HepG2 (cell line): ENCODE results near the gene CCR3. TPM values are rescaled to one million over a fixed set of nuclear protein-coding genes. Genes with fewer than 3 reads are reported as not detected.

ENCODE experiments used
- ATAC-seq: fragments of 200-7000 bp; cut with Tn5 transposase; 3 replicates; pipeline ENCODE4 v1.9.1; 2020; ENCODE audit warnings: mild to moderate bottlenecking, moderate library complexity
- BruUV-seq: library from RNA; stranded (reverse); fragments of 400-500 nt; replicated peaks from 2 replicates; lab custom pipeline; 2021; lab: Mats Ljungman, UMichigan
- CTCF ChIA-PET: fragments of 300-600 bp; formaldehyde crosslinking; extraction: SDS; loops from one replicate; lab custom pipeline; 2021; ENCODE audit warnings: low total read pairs, inconsistent platforms, low intra/inter-chr PET ratio; lab: Yijun Ruan, JAX
- POLR2A ChIA-PET: fragments of 350-600 bp; sonication (Branson Sonifier 250); formaldehyde crosslinking; loops from one replicate; lab custom pipeline; 2020; ENCODE audit warnings: antibody characterized with exemption, inconsistent platforms; lab: Yijun Ruan, JAX
- DNase-seq: peaks from one replicate; pipeline ENCODE4 v3.0.0-alpha.2; 2015; ENCODE audit warnings: low spot score
- FAIRE-seq: peaks from 3 replicates; lab custom pipeline; 2011; peaks lifted over from hg19 to GRCh38; lab: Jason Lieb, UNC
- H2AFZ ChIP-seq: one replicate; pipeline ENCODE4 v1.6.1; 2011; ENCODE audit warnings: low read length, inconsistent platforms
- H3K27ac ChIP-seq: fragments of 300-600 bp; 3 replicates; pipeline ENCODE4 v1.8.0; 2011; ENCODE audit warnings: mixed run types, mild to moderate bottlenecking, mixed read lengths, low read length, inconsistent platforms; ENCODE audit not compliant: insufficient read depth; ENCODE audit errors: extremely low read length
- H3K27me3 ChIP-seq, 2 experiments: fragments of 200-600 bp in 1 of 2; 2 replicates in 1 of 2; 3 replicates in 1 of 2; pipeline versions ENCODE4 v1.6.0 to v1.8.0; 2011; ENCODE audit warnings: low read length in 2 of 2, mild to moderate bottlenecking in 2 of 2, moderate library complexity in 2 of 2, inconsistent platforms in 1 of 2; ENCODE audit not compliant: insufficient read depth in 2 of 2, control insufficient read depth in 1 of 2
- H3K36me3 ChIP-seq, 2 experiments: fragments of 200-600 bp in 1 of 2; replicated peaks in 1 of 2; 2 replicates in 1 of 2; 3 replicates in 1 of 2; pipeline versions ENCODE4 v1.5.1 to v1.8.0; 2011; ENCODE audit warnings: low read length in 2 of 2, inconsistent platforms in 1 of 2; ENCODE audit not compliant: insufficient read depth in 2 of 2, control insufficient read depth in 1 of 2
- H3K4me1 ChIP-seq: 2 replicates; pipeline ENCODE4 v1.5.1; 2012; ENCODE audit warnings: low read length, inconsistent platforms; ENCODE audit not compliant: insufficient read depth
- H3K4me2 ChIP-seq: 2 replicates; pipeline ENCODE4 v1.6.0; 2011; ENCODE audit warnings: low read depth, low read length, inconsistent platforms
- H3K4me3 ChIP-seq, 3 experiments: fragments of 200-600 bp in 1 of 3; sonication (generic), shearing (Covaris generic) in 1 of 3; replicated peaks in 1 of 3; 2 replicates each; pipeline ENCODE4 v1.5.1; 2011 to 2016; ENCODE audit warnings: low read length in 3 of 3, inconsistent platforms in 2 of 3, low read depth in 2 of 3, mild to moderate bottlenecking in 2 of 3, control low read depth in 1 of 3, mixed read lengths in 1 of 3; ENCODE audit not compliant: insufficient read depth in 1 of 3
- H3K79me2 ChIP-seq: one replicate; pipeline ENCODE4 v1.6.1; 2011; ENCODE audit warnings: low read length, inconsistent platforms; ENCODE audit not compliant: insufficient read depth
- H3K9ac ChIP-seq: 2 replicates; pipeline ENCODE4 v1.6.0; 2011; ENCODE audit warnings: mild to moderate bottlenecking, low read depth, low read length, inconsistent platforms; ENCODE audit not compliant: insufficient read depth
- H3K9me3 ChIP-seq: 2 replicates; pipeline ENCODE4 v1.5.1; 2012; ENCODE audit warnings: mild to moderate bottlenecking, low read length
- H4K20me1 ChIP-seq: 2 replicates; pipeline ENCODE4 v1.6.0; 2011; ENCODE audit warnings: inconsistent platforms, mild to moderate bottlenecking, low read length, moderate library complexity; ENCODE audit not compliant: insufficient read depth
- ATF7 ChIP-seq, 2 experiments: fragments of 450-650 bp in 1 of 2; sonication (generic) in 1 of 2; formaldehyde crosslinking in 1 of 2; IDR thresholded peaks; 2 replicates each; pipeline versions ENCODE4 v1.4.0 to v1.6.1; 2016 to 2020; ENCODE audit warnings: antibody characterized with exemption in 1 of 2, mild to moderate bottlenecking in 1 of 2, missing genetic modification reagents in 1 of 2
- DZIP1 ChIP-seq: sonication (generic); formaldehyde crosslinking; IDR thresholded peaks from 2 replicates; pipeline ENCODE4 v1.5.0; 2020; ENCODE audit warnings: mild to moderate bottlenecking, missing genetic modification reagents
- ELF4 ChIP-seq: sonication (generic); formaldehyde crosslinking; IDR thresholded peaks from 2 replicates; pipeline ENCODE4 v1.5.0; 2020; ENCODE audit warnings: missing genetic modification reagents, mild to moderate bottlenecking, moderate library complexity, borderline replicate concordance
- FOXP4 ChIP-seq: sonication (generic); formaldehyde crosslinking; IDR thresholded peaks from 2 replicates; pipeline ENCODE4 v1.4.0; 2020; ENCODE audit warnings: missing genetic modification reagents
- GRHL1 ChIP-seq: sonication (generic); formaldehyde crosslinking; conservative IDR thresholded peaks from 2 replicates; pipeline ENCODE4 v1.8.0; 2022; ENCODE audit warnings: missing genetic modification reagents
- HMGA1 ChIP-seq: sonication (generic); formaldehyde crosslinking; conservative IDR thresholded peaks from 2 replicates; pipeline ENCODE4 v1.4.0; 2020; ENCODE audit warnings: missing genetic modification reagents
- KLF11 ChIP-seq: IDR thresholded peaks from 2 replicates; pipeline ENCODE4 v1.6.1; 2016; ENCODE audit warnings: missing compliant biosample characterization
- MED8 ChIP-seq: sonication (generic); formaldehyde crosslinking; IDR thresholded peaks from 2 replicates; pipeline ENCODE4 v1.8.1; 2023; ENCODE audit warnings: mild to moderate bottlenecking, missing genetic modification reagents; ENCODE audit not compliant: insufficient replicate concordance
- PHF20 ChIP-seq: sonication (generic); formaldehyde crosslinking; IDR thresholded peaks from 2 replicates; pipeline ENCODE4 v1.5.0; 2020; ENCODE audit warnings: mild to moderate bottlenecking, missing genetic modification reagents
- THAP11 ChIP-seq: IDR thresholded peaks from 2 replicates; pipeline ENCODE4 v1.6.1; 2016; ENCODE audit warnings: missing biosample characterization, missing genetic modification reagents
- TMF1 ChIP-seq: sonication (generic); formaldehyde crosslinking; IDR thresholded peaks from 2 replicates; pipeline ENCODE4 v1.8.1; 2022; ENCODE audit warnings: low read depth, missing genetic modification reagents
- TSC22D2 ChIP-seq: sonication (generic); formaldehyde crosslinking; IDR thresholded peaks from 2 replicates; pipeline ENCODE4 v1.5.1; 2020; ENCODE audit warnings: missing genetic modification reagents, mild to moderate bottlenecking, borderline replicate concordance
- ZNF597 ChIP-seq: sonication (generic); formaldehyde crosslinking; IDR thresholded peaks from 2 replicates; pipeline ENCODE4 v1.5.0; 2020; ENCODE audit warnings: missing genetic modification reagents
- ZNF773 ChIP-seq: sonication (generic); formaldehyde crosslinking; IDR thresholded peaks from 2 replicates; pipeline ENCODE4 v1.4.0; 2020; ENCODE audit warnings: missing genetic modification reagents, borderline replicate concordance
- WGBS: methylation state at CpG from one replicate; pipeline ENCODE4 v1.1.6; 2017; ENCODE audit warnings: low lambda C conversion rate; 5-methylcytosine and 5-hydroxymethylcytosine counted together
- in situ Hi-C: cut with HindIII; loops from 2 replicates; pipeline ENCODE4 v1.10.0; 2017; ENCODE audit warnings: low pct_unique_long_range_greater_than_20kb; ENCODE audit not compliant: extremely low pct_ligation_motif_present
- intact Hi-C: fragments of 100-400 bp; cut with micrococcal nuclease; formaldehyde crosslinking; loops from one replicate; pipeline ENCODE4 v1.10.0; 2022; ENCODE audit not compliant: unreplicated experiment
- polyA plus RNA-seq, 8 experiments: library from polyadenylated mRNA; depleted of rRNA in 3 of 8; stranded (reverse) in 7 of 8; unstranded in 1 of 8; fragments of >200 nt; fragmentation: Illumina TruSeq in 4 of 8; extraction: Trizol in 4 of 8; gene quantifications; 2 replicates each; pipeline versions ENCODE4 v1.2.1 to v1.2.3, GENCODE V29; 2011 to 2016; ENCODE audit warnings: low read depth in 4 of 8, missing spikeins in 1 of 8, mixed read lengths in 1 of 8; ENCODE audit not compliant: insufficient read depth in 1 of 8
- total RNA-seq, 5 experiments: library from RNA; depleted of rRNA; stranded (reverse); fragments of >200 nt; fragmentation: Illumina TruSeq; extraction: Trizol; gene quantifications; 2 replicates each; pipeline ENCODE4 v1.2.3, GENCODE V29; 2016; ENCODE audit warnings: low read depth in 1 of 5

The CCR3 gene
- total and polyA plus RNA-seq, 2 of the 13 experiments (the other 11 are each of a cell fraction or from before 2014, with no cell fraction given), result not detected

GRCh38 chr3:46283881-46284450, 41.7 kb downstream of the CCR3 start:
- no peak for FAIRE-seq
- ChIA-PET CTCF (no interaction called here), POLR2A (no interaction called here)
- Histone ChIP-seq H3K4me1 (no peaks in the 10 kb centered on the region), H3K36me3 (no peaks in the 10 kb centered on the region), H4K20me1 (no peaks in the 10 kb centered on the region), H3K27me3 (peaks cover 0 to 5% of the 10 kb centered on the region in 2 experiments; a peak in 2 of 5 replicates), H3K27ac (no peak overlapping the region), H3K4me3 (no peak overlapping the region), H3K9ac (no peak overlapping the region), H3K79me2 (no peaks in the 10 kb centered on the region), H2AFZ (no peak overlapping the region), H3K4me2 (no peak overlapping the region), H3K9me3 (peaks cover 3% of the 10 kb centered on the region; the same call in 1 of the 2 replicates)
- TF ChIP-seq TMF1 (CRISPR knock-in tag) (no peak), GRHL1 (CRISPR knock-in tag) (no peak), ZNF597 (no peak), PHF20 (CRISPR knock-in tag) (no peak), KLF11 (CRISPR knock-in tag) (no peak), ELF4 (no peak), ZNF773 (CRISPR knock-in tag) (no peak), DZIP1 (no peak), THAP11 (CRISPR knock-in tag) (no peak), TSC22D2 (CRISPR knock-in tag) (no peak), MED8 (CRISPR knock-in tag) (no peak), HMGA1 (CRISPR knock-in tag) (no peak), ATF7 (IDR thresholded peaks at IDR 0.05) (no peak), ATF7 (CRISPR knock-in tag; IDR thresholded peaks at IDR 0.05) (no peak), FOXP4 (CRISPR knock-in tag) (no peak)
- DNase-seq, result no peak
- intact Hi-C loops, result no loop called here
- in situ Hi-C loops, result no loop called here
- no TSS peak for BruUV-seq
- WGBS, result 8% methylated on average over 2 of the region's 2 CpGs
- ATAC-seq, result no peak
